ENCODE results near the gene DLGAP3. TPM values are rescaled to one million over a fixed set of nuclear protein-coding genes. Genes with fewer than 3 reads are reported as not detected.

Gene DLGAP3
- total and polyA plus RNA-seq, 2 of the 13 experiments (the other 11 are each of a cell fraction or from before 2014, with no cell fraction given): 0.03 to 0.04 TPM

DNA sequence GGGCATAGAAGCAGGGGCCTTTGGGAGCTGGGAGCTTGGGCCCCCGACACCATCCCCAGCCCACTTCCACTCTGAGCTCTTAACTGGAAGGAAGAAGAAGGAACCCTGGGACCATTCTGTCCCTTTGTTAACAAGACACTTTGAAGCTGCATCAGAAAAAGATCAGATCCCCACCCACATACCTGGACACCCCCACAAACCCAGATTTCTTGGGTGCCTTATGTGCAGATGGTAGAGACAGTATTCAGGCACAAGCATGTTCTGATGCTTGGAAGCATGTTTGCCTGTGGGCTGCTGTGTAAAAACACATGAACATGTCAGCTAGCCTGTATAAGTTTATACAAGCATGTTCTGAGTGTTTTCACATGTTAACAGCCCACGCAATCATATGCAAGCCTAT is 3.7 kb downstream of the DLGAP3 start:
- DNase-seq (ENCODE audit: low spot score): no peak
- FAIRE-seq: no peak
- in situ Hi-C loops (cut with HindIII; ENCODE audit: extremely low pct_ligation_motif_present, low pct_unique_long_range_greater_than_20kb) (no loop called here), intact Hi-C loops (cut with micrococcal nuclease; ENCODE audit: unreplicated experiment) (no loop called here)
- no peaks in the 10 kb centered on the region for H3K9me3 ChIP-seq (ENCODE audit: low read length)
- H3K27me3 ChIP-seq (ENCODE audit: control insufficient read depth in 1 of 2, insufficient read depth in 2 of 2, low read length in 2 of 2): peaks cover 6 to 36% of the 10 kb centered on the region in 2 experiments; a peak in 4 of 5 replicates
- ATAC-seq: no peak
- ChIA-PET POLR2A (no interaction called here), CTCF (ENCODE audit: low intra/inter-chr PET ratio, low total read pairs) (no interaction called here)
- 0% methylated on average over 2 of the region's 2 CpGs for WGBS (ENCODE audit: low lambda C conversion rate)
- no TSS peak for BruUV-seq (replicated peaks)
- no peak overlapping the region for H3K27ac ChIP-seq (ENCODE audit: extremely low read length, insufficient read depth, low read length)
- H4K20me1 ChIP-seq (ENCODE audit: insufficient read depth, low read length): no peaks in the 10 kb centered on the region
- H3K79me2 ChIP-seq (ENCODE audit: insufficient read depth, low read length): no peaks in the 10 kb centered on the region
- no peak overlapping the region for H3K4me2 ChIP-seq (ENCODE audit: low read depth, low read length)
- H3K4me1 ChIP-seq (ENCODE audit: insufficient read depth, low read length): peaks cover 6% of the 10 kb centered on the region
- H3K36me3 ChIP-seq (replicated peaks in 1 of 2; ENCODE audit: control insufficient read depth in 1 of 2, insufficient read depth in 2 of 2, low read length in 2 of 2): no peaks in the 10 kb centered on the region
- H2AFZ ChIP-seq (ENCODE audit: low read length): no peak overlapping the region
- no peak overlapping the region for H3K9ac ChIP-seq (ENCODE audit: insufficient read depth, low read depth, low read length)
- H3K4me3 ChIP-seq (replicated peaks in 1 of 3; ENCODE audit: insufficient read depth in 1 of 3, low read depth in 2 of 3, low read length in 3 of 3): no peak overlapping the region
- TF ChIP-seq, protein P1, sequence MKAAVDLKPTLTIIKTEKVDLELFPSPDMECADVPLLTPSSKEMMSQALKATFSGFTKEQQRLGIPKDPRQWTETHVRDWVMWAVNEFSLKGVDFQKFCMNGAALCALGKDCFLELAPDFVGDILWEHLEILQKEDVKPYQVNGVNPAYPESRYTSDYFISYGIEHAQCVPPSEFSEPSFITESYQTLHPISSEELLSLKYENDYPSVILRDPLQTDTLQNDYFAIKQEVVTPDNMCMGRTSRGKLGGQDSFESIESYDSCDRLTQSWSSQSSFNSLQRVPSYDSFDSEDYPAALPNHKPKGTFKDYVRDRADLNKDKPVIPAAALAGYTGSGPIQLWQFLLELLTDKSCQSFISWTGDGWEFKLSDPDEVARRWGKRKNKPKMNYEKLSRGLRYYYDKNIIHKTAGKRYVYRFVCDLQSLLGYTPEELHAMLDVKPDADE (CRISPR knock-in tag; IDR thresholded peaks at IDR 0.05): no peak
- TF ChIP-seq, protein P2, sequence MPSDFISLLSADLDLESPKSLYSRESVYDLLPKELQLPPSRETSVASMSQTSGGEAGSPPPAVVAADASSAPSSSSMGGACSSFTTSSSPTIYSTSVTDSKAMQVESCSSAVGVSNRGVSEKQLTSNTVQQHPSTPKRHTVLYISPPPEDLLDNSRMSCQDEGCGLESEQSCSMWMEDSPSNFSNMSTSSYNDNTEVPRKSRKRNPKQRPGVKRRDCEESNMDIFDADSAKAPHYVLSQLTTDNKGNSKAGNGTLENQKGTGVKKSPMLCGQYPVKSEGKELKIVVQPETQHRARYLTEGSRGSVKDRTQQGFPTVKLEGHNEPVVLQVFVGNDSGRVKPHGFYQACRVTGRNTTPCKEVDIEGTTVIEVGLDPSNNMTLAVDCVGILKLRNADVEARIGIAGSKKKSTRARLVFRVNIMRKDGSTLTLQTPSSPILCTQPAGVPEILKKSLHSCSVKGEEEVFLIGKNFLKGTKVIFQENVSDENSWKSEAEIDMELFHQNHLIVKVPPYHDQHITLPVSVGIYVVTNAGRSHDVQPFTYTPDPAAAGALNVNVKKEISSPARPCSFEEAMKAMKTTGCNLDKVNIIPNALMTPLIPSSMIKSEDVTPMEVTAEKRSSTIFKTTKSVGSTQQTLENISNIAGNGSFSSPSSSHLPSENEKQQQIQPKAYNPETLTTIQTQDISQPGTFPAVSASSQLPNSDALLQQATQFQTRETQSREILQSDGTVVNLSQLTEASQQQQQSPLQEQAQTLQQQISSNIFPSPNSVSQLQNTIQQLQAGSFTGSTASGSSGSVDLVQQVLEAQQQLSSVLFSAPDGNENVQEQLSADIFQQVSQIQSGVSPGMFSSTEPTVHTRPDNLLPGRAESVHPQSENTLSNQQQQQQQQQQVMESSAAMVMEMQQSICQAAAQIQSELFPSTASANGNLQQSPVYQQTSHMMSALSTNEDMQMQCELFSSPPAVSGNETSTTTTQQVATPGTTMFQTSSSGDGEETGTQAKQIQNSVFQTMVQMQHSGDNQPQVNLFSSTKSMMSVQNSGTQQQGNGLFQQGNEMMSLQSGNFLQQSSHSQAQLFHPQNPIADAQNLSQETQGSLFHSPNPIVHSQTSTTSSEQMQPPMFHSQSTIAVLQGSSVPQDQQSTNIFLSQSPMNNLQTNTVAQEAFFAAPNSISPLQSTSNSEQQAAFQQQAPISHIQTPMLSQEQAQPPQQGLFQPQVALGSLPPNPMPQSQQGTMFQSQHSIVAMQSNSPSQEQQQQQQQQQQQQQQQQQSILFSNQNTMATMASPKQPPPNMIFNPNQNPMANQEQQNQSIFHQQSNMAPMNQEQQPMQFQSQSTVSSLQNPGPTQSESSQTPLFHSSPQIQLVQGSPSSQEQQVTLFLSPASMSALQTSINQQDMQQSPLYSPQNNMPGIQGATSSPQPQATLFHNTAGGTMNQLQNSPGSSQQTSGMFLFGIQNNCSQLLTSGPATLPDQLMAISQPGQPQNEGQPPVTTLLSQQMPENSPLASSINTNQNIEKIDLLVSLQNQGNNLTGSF (CRISPR knock-in tag; IDR thresholded peaks at IDR 0.05): no peak
- TF ChIP-seq, protein P3, sequence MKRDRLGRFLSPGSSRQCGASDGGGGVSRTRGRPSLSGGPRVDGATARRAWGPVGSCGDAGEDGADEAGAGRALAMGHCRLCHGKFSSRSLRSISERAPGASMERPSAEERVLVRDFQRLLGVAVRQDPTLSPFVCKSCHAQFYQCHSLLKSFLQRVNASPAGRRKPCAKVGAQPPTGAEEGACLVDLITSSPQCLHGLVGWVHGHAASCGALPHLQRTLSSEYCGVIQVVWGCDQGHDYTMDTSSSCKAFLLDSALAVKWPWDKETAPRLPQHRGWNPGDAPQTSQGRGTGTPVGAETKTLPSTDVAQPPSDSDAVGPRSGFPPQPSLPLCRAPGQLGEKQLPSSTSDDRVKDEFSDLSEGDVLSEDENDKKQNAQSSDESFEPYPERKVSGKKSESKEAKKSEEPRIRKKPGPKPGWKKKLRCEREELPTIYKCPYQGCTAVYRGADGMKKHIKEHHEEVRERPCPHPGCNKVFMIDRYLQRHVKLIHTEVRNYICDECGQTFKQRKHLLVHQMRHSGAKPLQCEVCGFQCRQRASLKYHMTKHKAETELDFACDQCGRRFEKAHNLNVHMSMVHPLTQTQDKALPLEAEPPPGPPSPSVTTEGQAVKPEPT (CRISPR knock-in tag; IDR thresholded peaks at IDR 0.05; ENCODE audit: low read depth): no peak
- TF ChIP-seq ZFP41 (CRISPR knock-in tag; IDR thresholded peaks at IDR 0.05; ENCODE audit: borderline replicate concordance): no peak
- TF ChIP-seq ZNF644 (CRISPR knock-in tag; IDR thresholded peaks at IDR 0.05; ENCODE audit: low read depth): no peak
- TF ChIP-seq, protein P4, sequence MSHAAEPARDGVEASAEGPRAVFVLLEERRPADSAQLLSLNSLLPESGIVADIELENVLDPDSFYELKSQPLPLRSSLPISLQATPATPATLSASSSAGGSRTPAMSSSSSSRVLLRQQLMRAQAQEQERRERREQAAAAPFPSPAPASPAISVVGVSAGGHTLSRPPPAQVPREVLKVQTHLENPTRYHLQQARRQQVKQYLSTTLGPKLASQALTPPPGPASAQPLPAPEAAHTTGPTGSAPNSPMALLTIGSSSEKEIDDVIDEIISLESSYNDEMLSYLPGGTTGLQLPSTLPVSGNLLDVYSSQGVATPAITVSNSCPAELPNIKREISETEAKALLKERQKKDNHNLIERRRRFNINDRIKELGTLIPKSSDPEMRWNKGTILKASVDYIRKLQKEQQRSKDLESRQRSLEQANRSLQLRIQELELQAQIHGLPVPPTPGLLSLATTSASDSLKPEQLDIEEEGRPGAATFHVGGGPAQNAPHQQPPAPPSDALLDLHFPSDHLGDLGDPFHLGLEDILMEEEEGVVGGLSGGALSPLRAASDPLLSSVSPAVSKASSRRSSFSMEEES (CRISPR knock-in tag; IDR thresholded peaks at IDR 0.05): no peak
- TF ChIP-seq CAMTA2 (CRISPR knock-in tag; IDR thresholded peaks at IDR 0.05; ENCODE audit: borderline replicate concordance): no peak
- no peak for TF ChIP-seq LCORL (IDR thresholded peaks at IDR 0.05)
- no peak for TF ChIP-seq LCORL (CRISPR knock-in tag; IDR thresholded peaks at IDR 0.05)
- no peak for TF ChIP-seq ZNF788 (CRISPR knock-in tag; IDR thresholded peaks at IDR 0.05; ENCODE audit: borderline replicate concordance)
- TF ChIP-seq, protein P5, sequence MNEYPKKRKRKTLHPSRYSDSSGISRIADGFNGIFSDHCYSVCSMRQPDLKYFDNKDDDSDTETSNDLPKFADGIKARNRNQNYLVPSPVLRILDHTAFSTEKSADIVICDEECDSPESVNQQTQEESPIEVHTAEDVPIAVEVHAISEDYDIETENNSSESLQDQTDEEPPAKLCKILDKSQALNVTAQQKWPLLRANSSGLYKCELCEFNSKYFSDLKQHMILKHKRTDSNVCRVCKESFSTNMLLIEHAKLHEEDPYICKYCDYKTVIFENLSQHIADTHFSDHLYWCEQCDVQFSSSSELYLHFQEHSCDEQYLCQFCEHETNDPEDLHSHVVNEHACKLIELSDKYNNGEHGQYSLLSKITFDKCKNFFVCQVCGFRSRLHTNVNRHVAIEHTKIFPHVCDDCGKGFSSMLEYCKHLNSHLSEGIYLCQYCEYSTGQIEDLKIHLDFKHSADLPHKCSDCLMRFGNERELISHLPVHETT (CRISPR knock-in tag; conservative IDR thresholded peaks at IDR 0.05): no peak
- TF ChIP-seq PAWR (CRISPR knock-in tag; IDR thresholded peaks at IDR 0.05; ENCODE audit: borderline replicate concordance): no peak

Measured in HepG2 (cell line).